ENCODE results near the gene CA10.

CA10 gene

DNA sequence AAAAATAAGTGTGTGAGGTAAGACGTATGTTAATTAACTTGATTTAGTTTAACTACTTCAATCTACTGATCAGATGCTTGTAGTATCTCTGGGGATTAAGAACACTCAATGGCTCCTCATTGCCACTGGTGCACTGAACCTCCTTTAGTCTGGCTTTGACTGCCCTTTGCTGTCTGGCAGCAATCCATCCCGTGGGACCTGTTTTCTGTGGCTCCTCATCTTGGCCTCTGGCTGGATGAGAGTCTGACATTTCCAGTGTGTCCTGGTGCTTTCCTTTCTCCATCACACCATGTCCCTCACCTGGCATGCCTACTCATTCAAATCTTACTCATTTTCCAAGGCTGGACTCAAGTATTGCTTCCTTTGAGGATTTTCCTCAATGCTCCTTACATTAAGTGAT lies 212.2 kb downstream of the CA10 start:
- no peak for DNase-seq

DNA sequence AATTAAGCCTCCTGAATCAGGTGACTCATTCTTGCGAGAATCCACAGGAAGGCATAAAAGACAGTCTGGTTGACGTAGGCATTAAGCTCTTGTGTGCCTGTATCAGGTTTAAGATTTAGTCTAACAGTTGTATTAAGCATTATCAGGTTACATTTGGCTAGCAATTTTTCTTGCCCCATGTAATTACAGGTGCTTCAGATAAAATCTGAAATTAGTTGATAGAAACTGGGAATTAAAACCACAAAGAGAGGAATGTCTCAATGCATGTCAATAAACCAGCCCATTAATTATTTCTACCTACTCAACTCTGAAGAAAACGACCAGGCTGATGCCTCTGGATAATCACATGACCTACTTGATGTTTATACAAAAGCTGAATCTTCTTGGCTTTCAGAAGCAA lies 217.2 kb downstream of the CA10 start:
- DNase-seq = no peak

GRCh38 chr17:51937264-51937663 lies 221.2 kb downstream of the CA10 start:
- DNase-seq = no peak

GRCh38 chr17:51935477-51935876 lies 223.0 kb downstream of the CA10 start:
- DNase-seq = no peak

- no peak for DNase-seq
These were observed 224.9 kb downstream of the CA10 start for GRCh38 chr17:51933647-51934046.

DNA sequence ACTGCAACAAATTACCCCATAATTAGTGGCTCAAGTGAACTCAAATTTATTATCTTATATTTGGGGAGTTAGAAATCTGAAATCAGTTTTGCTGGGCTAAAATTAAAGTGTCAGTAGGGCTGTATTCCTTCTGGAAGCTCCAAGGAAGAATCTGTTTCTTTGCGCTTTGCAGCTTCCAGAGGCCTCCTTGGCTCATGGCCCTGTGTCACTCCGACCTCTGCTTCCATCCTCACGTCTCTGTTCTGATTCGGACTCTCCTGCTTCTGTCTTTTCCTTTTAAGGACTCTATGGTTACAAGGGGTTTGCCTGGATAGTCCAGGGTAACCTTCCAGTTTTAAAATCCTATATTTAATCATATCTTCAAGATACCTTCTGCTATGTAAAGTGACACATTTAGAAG lies 232.1 kb downstream of the CA10 start:
- DNase-seq = no peak

DNA sequence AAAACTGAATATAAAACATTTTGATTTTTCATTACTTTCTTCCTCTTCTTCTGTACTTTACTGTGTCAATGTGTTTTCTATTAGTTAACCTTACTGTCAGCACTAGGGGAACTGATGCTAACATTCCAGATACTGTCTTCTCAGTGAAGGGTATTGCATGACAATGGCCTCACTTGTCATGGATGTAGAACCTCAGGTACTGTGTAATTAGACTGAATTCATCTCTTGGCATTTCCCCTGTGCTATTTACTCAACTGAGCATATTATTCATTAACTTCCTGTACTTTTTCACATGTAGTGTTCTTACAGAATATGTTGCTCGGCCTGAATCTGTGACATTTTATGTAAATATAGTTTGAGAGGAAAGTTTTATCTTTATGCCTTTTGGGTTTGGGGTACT lies 237.0 kb downstream of the CA10 start:
- DNase-seq = no peak

DNA sequence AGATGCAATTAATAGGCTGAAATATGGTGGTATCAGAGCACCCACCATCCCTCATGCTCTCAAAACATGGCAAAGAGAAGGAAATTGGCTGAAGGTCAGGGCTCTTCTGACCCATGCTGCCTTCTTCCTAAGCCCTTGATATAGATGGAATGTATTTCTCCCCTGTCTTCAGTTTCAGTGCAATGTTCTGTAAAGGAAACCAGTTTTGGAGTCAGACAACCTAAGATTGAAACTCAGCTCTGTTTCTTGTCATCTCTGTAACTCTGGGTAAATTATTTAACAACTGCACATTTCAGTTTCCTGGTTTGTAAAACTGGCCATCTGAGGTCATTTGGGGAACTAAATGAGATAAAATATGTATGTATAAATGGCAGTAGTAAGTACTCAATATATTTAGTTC lies 243.9 kb downstream of the CA10 start:
- no peak for DNase-seq

DNA sequence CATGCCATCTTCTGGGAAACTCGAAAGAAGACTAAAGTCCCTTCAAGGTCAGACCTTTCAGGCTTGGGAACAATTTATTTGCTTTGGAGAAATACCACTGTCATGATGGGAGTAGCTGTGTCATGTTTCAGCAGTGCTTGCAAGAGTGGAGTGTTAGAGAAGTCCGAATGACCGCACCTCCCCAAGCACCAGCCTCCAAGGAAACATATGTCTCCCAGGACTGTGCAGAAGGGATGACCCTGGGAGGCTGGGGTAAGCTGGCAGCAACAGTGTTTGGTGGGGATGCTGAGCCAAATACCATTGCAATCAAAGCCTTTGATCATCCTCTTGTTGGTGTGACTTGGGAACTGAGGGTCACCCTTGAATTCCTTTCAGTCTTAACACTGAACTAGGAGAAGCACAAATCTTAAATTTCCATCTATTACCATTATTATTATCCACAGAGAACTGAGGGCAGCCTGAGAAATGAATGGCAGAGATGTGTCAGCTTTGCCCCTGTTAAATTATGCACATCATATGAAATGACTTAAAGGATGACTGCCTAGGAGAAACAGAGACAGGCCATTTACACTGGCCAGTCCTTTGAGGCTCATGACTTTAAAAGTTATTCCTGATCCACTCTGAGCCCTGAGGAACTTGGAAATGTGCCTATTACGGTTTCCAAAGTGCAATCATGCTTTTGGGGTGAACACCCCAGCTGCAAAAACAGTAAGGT lies 244.9 kb downstream of the CA10 start:
- no peak for DNase-seq

- no peak for DNase-seq
These were observed 245.6 kb downstream of the CA10 start for GRCh38 chr17:51912939-51913338.

- no peak for DNase-seq
These were observed 247.3 kb downstream of the CA10 start for GRCh38 chr17:51911237-51911636.

DNA sequence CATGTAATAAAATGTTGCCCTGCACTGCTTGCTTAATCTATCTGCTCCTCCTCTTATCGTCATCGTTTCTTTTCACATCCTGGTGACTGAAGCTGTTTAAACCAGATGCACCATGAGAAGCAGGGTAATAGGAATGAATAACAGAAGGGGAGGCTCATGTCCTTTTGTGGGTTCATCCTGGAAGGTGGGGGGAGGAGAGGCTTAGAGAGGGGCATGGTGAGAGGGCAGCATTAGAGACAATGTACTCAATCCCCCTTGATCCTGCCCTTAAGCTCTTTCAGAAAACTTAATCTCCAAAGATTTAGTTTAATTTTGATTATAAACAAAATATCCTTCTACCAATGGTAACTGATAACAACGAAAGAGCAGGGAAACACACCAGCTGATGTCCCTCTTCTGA lies 248.5 kb downstream of the CA10 start:
- DNase-seq = no peak

DNA sequence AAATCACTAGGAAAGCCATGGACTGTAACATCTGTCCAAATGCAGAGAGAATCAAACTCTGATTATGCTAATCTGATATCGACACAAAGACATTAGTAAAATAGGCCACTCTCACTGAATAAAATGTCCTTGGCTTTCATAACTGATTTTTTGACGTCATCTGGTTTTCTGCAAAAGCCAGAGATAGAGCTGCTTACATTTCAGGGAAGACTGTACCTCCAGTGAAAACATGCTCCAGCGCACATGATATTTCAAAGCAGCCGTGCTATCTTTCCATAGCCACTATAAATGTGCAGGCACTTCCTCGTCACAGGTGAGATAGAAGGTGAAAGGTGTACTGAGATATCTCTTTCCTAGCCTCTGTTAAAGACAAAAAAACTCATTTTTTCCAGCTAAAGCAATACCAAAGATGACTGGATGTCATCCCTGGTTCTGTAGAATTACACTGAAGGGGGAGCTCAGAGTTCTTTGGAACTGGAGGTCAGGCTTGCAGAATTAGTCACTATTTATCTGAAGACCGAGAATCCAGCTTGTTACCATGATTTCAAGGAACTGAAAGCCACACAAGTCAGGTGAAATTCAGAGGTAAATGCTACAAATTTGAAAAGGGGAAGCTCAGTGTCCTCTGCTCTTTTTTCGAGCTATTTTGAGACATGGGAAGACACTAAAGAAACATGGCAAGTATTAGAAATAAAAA lies 249.5 kb downstream of the CA10 start:
- no peak for DNase-seq

GRCh38 chr17:51907041-51907440 lies 251.5 kb downstream of the CA10 start:
- DNase-seq = no peak

DNA sequence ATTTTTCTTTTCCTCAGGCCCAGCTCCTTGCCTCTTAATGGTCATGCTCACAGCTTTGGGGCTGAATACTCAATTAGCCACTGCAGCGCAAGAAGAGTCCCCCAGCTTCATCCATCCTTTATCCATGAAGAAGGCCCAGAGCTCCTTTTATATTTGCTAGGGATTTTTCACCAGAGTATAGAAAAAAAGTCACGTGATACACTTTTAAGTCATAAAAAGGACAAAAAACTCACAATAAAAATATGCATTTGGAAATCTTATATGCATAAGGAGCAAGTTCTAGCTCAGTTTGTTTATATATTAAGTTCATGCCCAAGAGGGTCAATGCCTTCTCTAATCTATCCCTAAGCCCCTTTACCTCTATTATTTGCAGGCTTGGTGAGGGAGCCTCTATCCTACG lies 254.1 kb downstream of the CA10 start:
- no peak for DNase-seq

DNA sequence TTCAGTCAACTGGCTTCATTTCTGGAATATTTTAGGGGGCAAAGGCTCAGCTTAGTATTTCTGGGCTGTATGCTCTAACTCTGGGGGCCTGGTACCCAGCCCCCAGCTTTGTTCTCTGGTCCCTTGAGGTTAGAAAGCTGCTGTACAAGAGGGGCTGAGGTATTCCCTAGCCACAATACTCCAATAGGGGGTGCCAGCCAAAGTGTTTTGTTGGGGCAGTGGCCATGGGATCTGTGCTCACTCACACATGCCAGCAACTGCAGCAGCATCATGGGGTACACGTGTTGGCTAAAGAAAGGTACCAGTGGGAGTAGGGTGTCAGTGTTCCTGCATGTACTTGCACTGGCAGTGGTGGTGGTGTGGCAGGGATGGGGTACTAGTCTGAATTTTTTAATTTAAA lies 257.3 kb downstream of the CA10 start:
- DNase-seq = no peak

GRCh38 chr17:51891936-51892335 lies 266.6 kb downstream of the CA10 start:
- DNase-seq = no peak

DNA sequence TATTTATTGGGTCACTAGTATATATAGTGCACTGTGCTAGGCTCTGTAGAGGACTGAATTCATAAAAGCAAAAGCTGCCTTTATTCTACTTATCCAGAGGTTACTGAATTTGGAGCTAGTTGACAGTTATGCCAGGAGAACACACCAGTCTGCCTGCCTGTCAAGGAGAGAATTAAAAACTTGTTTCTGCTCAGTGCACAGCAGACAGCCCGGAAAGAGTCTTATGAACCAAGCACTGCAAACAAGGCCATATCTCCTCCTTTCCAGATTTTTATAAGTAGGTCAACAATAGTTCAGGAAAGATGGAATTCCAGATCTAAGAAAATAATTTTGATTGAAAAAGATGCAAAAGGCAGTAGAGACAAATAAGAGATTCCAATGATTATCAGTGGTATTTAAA lies 267.8 kb downstream of the CA10 start:
- DNase-seq = no peak

- DNase-seq = no peak
These were observed 269.7 kb downstream of the CA10 start for GRCh38 chr17:51888816-51889215.

DNA sequence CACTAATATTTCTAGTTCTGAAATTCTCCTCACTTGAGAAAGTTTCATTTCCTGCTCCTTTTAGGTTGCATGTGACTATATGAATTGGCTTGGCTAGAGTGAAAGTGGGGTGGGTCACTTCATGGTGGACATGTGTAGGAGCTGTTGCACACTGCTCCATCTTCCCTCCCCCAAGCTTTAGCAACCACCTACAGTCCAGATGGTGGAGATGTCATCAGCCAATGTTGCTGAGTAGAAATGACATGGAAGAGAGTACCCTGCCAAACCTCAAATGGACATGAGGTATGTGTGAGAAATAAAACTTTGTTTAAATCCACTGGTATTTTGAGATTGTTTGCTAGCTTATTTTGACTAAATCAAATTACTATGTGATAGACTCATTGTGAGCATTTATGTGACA lies 281.5 kb downstream of the CA10 start:
- DNase-seq = no peak

- DNase-seq = no peak
These were observed 285.2 kb downstream of the CA10 start for GRCh38 chr17:51873302-51873701.

DNA sequence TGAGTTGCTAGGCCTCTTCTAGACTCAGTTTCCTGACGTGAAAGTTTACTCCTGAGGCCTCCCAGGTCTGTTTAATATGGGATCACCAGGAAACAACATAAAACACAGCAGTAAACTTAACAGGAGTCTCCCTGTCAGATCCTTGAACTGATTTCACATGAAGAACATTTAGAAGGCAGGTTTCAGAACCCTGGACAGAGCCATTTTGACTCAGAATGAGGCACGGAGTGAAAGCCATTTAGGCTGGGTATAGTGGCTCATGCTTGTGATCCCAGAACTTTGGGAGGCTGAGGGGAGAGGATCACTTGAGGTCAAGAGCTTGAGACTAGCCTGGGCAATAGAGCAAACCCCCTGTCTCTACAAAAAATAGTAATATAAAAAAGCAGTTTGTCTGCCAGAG lies 289.1 kb downstream of the CA10 start:
- DNase-seq = no peak

DNA sequence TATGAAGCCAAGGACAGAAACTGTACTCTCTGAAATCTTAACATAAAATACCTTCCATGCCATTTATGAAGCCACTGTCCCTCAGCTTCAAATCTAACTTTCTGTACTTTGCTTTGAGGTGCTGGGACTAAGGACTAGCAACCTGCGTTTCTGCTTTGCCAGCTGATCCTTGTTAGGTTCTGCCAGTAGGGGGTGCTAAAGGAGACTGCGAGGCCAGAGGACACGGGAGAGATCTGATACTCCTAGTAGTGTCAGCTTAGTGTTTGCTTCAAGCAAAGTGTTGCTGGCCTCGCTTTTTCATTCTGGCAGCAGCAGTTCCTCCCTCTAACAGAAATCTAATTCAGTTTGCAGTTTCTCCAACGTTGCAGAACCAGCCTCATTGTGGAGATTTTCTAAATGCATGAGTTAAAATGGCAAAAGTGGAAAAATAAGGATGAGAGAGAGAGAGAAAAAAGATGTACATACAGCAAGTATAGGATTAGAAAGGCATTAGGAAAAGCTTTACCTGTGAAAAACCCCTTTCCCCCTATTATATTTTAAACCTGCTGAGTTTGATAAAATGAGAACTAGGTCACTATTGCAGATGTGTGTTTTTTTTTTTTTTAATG lies 297.5 kb downstream of the CA10 start:
- DNase-seq = no peak

DNA sequence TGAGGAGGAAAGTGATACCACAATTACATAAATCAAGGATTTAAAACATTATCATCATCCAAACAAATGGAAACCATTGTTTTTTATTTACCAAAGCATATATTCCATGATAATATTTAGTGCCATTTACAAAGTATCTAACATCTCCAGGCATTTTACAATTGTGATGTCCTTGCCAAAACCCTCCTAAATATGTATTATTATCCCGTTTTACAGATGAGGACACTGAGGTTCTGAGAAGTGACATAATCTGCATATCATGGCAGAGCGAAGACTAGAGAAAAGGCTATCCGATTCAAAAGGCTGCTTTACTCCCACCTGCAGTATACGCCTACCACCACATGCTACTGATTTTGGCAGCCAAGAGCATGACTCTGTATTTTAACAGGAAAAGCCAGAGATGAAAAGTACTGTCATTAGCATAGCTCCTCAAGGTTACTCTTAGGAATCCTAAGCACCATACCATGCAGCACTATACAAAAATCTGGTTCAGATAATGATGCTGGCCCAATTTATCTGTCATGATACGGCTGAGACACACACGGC lies 301.4 kb downstream of the CA10 start:
- no peak for DNase-seq
